ENCODE results near the gene NHSL2. TPM values are rescaled to one million over a fixed set of nuclear protein-coding genes. Genes with fewer than 3 reads are reported as not detected.
A peak's percentile ranks its signal among the peaks of the same experiment; 100 is the strongest.

NHSL2 gene
- total and polyA plus RNA-seq, 2 experiments from 2014 or later: 4.7 to 9.5 TPM

GRCh38 chrX:72001471-72001870 lies 90.8 kb downstream of the NHSL2 start:
- Histone ChIP-seq H3K9me2 (ENCODE audit: insufficient read depth) (no peaks in the 10 kb centered on the region), H3K4me3 (0 out of 2 replicates have a peak overlapping the region, but pooled peaks have one; percentile 22), H3K79me2 (replicated peaks; ENCODE audit: insufficient read depth) (peaks cover 9% of the 10 kb centered on the region), H3K27ac (ENCODE audit: low read depth) (peak overlapping the region; percentile 66; the same call in 1 of the 2 replicates), H3K4me1 (ENCODE audit: insufficient read depth) (peaks cover 28% of the 10 kb centered on the region), H4K20me1 (replicated peaks; ENCODE audit: insufficient read depth) (no peaks in the 10 kb centered on the region), H3K36me3 (ENCODE audit: insufficient read depth) (no peaks in the 10 kb centered on the region), H3K27me3 (ENCODE audit: insufficient read depth) (no peaks in the 10 kb centered on the region), H2AFZ (no peak overlapping the region), H3F3A (replicated peaks; ENCODE audit: low read depth) (no peaks in the 10 kb centered on the region), H3K4me2 (peak overlapping the region; percentile 67)
- ATAC-seq (no peak), DNase-seq (ENCODE audit: low spot score) (peak; percentile 77)
- Mint-ChIP-seq H3K9me3 (no peaks in the 10 kb centered on the region), H3K27me3 (ENCODE audit: insufficient read depth, low read depth, poor library complexity) (peaks cover 7% of the 10 kb centered on the region), H3K27ac (peak overlapping the region; percentile 3; the same call in 1 of the 2 replicates), H3K4me1 (peaks cover 53% of the 10 kb centered on the region), H3K36me3 (ENCODE audit: low read depth) (no peaks in the 10 kb centered on the region), H3K4me3 (peak overlapping the region; percentile 27; the same call in 2 of the 3 replicates)
- no peak for TF ChIP-seq EZH2 (IDR thresholded peaks at IDR 0.05; ENCODE audit: low read depth, unreplicated experiment)
- TF ChIP-seq CTCF (conservative IDR thresholded peaks at IDR 0.05; ENCODE audit: low read depth in 2 of 2): no peak
- TF ChIP-seq NANOG (IDR thresholded peaks at IDR 0.05; ENCODE audit: borderline replicate concordance): no peak
- no peak for TF ChIP-seq ZNF462 (CRISPR knock-in tag; IDR thresholded peaks at IDR 0.05)
- no peak for TF ChIP-seq EZH2phosphoT487 (IDR thresholded peaks at IDR 0.05; ENCODE audit: unreplicated experiment)
- no peak for TF ChIP-seq ZNF331 (CRISPR knock-in tag; IDR thresholded peaks at IDR 0.05; ENCODE audit: low read depth)

Measured in GM23338 (cell line).